Measurements from ENCODE around the gene IL6.
"Not testable (repeated sequence)": the region's sequence is repeated elsewhere in the genome, so short reads cannot be mapped to it uniquely, and the experiment has no call there.

IL6 gene

DNA sequence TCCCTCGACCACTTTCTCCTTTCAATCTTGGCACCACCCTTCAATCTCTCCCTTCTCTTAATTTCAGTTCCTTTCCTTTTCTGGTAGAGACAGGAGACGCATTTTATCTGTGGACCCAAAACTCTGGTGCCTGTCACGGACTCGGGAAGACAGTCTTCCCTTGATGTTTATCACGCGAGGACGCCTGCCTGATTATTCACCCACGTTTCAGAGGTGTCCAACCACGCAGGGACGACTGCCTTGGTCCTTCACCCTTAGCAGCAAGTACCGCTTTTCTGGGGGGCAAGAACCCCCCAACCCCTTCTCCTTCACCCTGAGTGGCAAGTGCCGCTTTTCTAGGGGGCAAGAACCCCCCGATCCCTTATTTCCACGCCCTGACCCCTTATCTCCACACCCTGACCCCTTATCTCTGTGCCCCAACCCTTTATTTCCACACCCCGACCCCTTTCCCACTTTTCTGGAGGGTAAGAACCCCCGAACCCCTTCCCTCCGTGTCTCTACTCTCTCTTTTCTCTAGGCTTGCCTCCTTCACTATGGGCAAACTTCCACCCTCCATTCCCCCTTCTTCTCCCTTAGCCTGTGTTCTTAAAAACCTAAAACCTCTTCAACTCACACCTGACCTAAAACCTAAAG, 22.9 kb upstream of the IL6 start:
- DNase-seq (ENCODE audit: low read depth in 2 of 2), result not testable (repeated sequence)

DNA sequence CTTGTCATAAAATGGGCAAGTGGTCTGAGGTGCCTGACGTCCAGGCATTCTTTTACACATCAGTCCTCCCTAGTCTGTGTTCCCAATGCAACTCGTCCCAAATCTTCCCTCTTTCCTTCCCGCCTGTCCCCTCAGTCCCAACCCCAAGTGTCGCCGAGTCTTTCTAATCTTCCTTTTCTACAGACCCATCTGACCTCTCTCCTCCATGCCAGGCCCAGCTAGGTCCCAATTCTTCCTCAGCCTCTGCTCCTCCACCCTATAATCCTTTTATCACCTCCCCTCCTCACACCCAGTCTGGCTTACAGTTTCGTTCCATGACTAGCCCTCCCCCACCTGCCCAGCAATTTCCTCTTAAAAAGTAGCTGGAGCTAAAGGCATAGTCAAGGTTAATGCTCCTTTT, 22.3 kb upstream of the IL6 start:
- DNase-seq (ENCODE audit: low read depth in 2 of 2), result not testable (repeated sequence)

DNA sequence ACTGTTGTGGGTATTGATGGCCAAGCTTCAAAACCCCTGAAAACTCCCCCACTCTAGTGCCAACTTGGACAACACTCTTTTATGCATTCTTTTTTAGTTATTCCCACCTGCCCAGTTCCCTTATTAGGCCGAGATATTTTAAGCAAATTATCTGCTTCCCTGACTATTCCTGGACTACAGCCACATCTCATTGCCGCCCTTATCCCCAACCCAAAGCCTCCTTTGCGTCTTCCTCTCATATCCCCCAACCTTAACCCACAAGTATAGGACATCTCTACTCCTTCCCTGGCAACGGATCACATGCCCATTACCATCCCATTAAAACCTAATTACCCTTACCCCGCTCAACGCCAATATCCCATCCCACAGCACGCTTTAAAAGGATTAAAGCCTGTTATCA, 21.1 kb upstream of the IL6 start:
- not testable (repeated sequence) for DNase-seq (ENCODE audit: low read depth in 2 of 2)

DNA sequence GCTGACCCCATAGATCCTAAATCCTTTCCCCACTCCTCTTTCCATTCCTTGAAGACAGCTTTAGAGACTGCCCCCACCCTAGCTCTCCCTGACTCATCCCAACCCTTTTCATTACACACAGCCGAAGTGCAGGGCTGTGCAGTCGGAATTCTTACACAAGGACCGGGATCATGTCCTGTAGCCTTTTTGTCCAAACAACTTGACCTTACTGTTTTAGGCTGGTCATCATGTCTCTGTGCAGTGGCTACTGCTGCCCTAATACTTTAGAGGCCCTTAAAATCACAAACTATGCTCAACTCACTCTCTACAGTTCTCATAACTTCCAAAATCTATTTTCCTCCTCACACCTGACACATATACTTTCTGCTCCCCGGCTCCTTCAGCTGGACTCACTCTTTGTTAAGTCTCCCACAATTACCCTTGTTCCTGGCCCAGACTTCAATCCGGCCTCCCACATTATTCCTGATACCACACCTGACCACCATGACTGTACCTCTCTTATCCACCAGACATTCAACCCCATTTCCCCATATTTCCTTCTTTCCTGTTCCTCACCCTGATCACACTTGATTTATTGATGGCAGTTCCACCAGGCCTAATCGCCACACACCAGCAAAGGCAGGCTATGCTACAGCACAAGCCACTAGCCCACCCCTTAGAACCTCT, 19.8 kb upstream of the IL6 start:
- DNase-seq (ENCODE audit: low read depth in 2 of 2), result not testable (repeated sequence)

DNA sequence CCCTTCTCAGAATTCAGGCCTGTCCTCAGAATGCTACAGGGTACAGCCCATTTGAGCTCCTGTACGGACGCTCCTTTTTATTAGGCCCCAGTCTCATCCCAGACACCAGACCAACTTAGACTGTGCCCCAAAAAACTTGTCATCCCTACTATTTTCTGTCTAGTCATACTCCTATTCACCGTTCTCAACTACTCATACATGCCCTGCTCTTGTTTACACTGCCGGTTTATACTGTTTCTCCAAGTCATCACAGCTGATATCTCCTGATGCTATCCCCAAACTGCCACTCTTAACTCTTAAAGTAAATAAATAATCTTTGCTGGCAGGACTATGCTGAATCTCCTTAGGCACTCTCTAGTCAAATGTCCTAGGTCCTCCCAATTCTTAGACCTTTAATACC, 18.8 kb upstream of the IL6 start:
- DNase-seq (ENCODE audit: low read depth in 2 of 2), result not testable (repeated sequence)

DNA sequence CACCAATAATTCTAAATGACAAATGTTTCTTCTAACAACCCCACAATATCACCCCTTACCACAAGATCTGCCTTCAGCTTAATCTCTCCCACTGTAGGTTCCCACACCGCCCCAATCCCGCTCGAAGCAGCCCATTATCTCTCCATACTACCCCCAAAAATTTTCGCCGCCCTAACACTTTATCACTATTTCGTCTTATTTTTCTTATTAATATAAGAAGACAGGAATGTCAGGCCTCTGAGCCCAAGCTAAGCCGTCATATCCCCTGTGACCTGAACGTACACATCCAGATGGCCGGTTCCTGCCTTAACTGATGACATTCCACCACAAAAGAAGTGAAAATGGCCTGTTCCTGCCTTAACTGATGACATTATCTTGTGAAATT, 18.3 kb upstream of the IL6 start:
- DNase-seq (ENCODE audit: low read depth in 2 of 2), result not testable (repeated sequence)

DNA sequence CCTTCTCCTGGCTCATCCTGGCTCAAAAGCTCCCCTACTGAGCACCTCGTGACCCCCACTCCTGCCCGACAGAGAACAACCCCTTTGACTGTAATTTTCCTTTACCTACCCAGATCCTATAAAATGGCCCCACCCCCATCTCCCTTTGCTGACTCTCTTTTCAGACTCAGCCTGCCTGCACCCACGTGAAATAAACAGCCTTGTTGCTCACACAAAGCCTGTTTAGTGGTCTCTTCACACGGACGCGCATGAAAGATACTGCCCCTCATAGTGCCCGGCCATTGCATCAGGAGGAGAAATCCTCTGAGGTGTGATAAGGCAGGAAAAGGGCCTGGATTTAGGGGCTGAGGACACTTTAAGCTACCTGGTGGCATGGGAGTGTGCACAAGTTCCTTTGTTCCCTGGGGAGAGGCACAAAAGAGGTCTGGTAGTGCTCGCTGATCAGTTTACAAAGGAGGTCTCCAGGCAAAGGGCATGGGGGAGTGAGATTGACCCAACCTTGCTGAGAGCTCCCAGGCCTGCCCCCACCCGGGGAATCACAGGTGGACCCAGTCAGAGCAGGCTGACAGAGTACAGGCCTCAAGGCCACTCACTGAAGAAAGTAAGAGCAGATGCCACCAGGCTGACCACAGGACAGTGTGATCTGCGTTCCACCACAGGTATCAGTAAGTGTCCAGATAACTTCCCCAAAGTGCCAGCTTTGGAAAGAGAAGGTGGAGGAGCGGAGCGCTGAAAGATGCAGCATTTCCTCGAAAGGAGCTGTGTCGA, 17.8 kb upstream of the IL6 start:
- DNase-seq (ENCODE audit: low read depth in 2 of 2), result not testable (repeated sequence)

DNA sequence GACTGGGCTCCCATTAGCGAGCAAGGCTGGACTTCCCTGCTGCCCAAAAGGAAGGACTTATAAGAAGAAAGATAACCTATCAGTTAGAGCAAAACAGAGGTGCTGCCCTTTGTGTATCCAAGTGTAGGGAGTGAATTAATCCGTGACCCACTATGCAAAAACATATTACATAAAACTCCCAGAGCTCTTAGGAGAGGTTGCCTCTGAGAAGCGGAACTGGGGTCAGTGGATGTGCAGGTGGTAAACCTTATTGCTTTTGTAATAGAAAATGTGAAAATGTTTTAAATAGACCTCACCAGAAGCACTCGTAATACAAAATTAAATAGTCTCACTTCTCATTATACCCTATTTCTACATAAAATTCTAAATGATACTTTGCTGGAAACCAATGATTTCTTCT, 17.1 kb upstream of the IL6 start:
- DNase-seq (ENCODE audit: low read depth in 2 of 2), result no peak

DNA sequence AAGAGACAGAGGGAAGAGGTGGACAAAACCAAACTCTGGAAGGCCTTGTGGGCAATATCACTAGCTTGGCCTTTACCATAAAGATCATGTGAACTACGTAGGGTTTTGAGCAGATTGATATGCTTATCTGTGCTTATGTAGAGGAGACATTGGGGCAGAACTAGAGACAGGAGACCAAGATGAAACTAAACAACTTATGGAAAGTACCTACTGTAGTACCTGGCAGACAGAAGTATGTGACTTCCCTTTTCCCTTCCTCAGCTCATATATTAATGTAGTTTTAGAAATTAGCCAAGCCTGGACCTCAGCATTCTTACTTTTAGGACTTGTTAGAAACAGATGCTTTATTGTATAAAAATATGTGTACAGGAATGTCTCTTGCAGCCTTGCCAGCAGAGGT, 14.0 kb upstream of the IL6 start:
- DNase-seq (ENCODE audit: low read depth in 2 of 2), result no peak

DNA sequence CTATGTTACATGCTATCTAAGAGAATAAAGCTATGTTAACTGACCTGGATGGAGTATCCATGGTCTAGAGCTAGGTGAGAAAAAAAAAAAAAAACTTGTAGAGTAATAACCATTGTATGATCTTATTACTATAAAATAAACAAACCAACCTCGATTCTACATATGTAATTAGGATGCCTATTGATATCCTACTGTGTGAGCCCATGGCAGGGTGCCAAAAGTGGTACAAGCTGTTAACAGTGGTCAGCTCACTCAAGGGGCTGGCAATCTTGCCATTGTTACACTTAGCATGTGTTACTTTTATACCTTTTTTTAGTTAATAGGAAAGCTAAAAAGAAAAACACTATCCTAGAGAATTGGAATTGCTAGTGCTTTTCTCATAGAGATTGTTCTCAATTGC, 13.5 kb upstream of the IL6 start:
- DNase-seq (ENCODE audit: low read depth in 2 of 2), result no peak

DNA sequence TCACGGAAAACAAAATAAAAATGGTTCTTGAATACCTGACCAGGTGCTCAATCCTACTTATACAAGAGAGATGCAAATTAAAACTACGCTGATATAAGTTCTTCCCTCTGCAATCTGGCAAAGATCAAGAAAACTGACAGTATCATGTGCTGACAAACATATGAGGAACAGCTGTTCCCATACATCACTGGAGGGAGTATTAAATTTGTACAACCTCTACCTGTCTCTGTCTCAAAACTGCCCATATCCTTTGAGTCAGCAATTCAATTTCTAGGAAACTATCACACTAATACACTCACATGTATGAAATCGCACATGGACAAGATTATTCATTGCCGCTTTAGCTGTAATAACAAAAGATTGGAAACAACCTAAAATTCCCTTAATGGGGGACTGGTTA, 11.0 kb upstream of the IL6 start:
- no peak for DNase-seq (ENCODE audit: low read depth in 2 of 2)

DNA sequence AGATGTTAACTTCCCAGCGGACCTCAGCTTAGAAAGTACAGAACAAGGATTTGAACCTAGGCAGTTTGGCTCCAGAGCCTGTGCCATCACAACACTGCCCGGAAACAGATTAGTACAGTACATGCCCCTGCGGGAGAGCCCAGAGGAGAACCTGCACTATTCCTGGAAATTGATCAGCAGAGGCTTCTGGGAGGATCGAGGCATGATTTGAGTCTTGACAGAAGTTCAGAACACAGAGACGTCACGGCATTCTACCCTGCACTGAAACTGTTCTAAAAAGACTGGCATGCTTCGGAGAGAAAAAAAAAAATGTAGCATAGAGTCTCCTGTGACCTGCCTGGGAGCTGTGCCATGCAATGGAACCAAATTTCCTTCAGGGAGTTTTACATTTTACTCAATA, 9.2 kb upstream of the IL6 start:
- DNase-seq (ENCODE audit: low read depth in 2 of 2), result no peak

DNA sequence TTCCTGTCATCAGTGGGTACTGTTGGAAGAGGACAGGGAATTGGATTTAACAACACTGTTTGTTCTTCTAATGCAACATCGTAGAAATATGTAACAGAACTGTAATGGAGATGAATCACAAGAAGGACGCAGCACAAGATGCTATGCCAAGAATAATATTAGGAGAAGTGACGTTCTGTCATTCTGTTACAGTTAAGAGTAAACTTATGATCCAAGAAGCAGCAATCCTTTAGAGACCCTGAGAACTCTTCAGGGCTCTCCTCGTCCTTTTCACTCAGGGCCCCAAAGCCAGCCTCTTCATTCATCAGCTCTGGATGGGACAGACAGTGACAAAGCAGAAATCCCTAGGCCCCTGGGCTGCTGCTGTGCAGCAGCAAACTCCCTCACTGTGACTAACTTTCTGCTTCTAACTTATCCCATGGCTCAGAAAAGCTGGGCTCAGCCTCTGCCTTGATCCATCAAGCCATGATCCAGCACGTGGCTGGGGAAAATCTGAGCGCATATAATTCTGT, 8.7 kb upstream of the IL6 start:
- DNase-seq (ENCODE audit: low read depth in 2 of 2), result no peak

DNA sequence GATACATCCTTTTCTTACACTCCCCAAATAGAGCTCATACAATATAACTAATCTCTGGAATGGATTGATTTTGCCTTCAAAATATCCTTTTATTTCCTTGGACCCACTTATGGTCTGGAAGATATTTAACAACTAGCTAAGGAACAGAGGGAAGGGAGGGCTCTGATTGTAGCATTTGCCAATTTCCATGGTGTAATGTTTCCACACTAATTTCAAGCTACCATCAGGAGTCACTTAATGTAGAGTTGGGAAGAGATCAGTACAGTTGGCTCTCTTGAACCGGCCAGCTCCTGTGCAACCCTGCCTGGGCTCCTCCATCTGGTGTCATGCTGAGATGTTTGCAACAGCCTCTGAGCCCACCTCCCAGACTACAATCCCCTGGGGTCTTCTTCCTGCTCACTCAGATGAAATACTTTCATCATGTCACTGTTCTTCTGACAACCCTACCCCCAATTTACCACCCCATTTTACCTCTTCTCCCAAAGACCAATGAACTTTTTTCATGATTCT, 8.0 kb upstream of the IL6 start:
- DNase-seq (ENCODE audit: low read depth in 2 of 2), result no peak

DNA sequence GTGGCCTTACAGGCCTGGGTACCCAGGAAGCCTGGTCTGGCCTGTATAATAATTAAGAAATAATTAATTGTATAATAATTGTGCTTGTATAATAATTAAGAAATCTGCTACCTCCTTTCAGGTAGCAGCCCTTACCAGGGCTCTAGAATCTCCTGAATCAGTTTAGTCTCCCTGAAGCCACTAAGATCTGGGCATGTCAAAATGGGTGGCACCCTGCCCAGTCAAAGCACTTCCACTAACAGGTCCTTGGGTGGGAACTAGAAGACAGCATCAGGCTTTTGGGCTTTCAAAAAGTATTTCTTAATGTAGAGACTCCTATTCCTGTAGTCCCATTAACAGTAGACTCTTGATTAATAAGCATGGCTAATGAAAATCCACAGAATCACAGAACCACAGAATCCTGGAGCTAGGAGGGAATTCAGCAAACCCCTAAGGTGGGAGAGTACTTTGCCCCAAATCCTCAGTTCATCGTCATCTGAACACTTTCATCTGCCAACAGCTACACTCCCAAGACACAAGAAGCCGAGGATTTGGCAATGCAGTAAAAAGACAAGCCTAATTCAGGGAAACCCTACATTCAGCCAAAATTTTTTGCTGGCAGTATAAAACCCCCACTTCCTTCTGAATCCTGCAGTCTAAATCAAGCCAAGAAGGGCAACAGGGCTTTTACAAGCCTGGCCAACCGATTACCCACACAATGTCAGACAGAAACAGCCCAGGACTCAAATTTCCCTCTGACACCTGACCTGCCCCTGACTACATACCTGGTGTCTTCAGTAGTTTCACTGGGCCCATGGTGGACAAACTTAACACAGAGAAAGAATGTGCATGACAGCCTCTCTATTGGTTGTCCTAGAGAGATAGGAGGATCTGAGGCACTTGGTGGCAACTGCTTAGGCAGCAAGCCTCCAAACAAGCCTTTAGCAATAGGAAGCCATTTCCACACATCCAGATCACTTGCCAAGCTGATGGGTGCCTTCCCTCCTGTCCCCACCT, 5.9 kb upstream of the IL6 start:
- no peak for DNase-seq (ENCODE audit: low read depth in 2 of 2)

DNA sequence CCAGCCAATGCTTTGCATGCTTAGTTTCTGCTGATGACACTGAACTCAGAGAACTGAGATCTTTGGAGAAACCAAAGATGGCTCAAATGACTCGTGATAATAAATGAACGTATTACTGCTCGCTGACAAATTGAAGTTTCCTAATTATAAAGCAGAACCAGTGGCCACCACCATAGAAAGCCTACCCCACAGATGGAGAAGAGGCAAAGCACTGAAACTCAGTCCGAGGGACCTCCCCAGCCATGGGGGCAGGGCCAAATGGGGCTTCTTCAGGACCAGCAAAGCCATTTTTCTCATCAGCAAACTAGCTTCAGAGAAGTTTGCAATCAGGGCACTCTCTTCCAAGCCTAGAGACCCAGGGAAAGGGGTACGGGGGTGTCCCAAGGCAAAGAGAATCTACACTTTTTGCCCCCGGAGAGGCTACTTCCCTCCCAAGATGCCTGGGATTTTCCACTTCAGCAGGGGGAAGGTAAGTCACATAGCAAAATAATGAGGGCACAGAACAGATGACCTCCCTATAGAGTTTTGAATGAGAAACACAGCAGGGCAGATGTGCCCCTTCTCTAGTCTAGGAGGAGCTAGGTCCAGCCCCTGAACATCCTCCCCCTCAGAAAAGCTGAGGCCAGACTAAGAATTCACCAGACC, 4.3 kb upstream of the IL6 start:
- no peak for DNase-seq (ENCODE audit: low read depth in 2 of 2)

DNA sequence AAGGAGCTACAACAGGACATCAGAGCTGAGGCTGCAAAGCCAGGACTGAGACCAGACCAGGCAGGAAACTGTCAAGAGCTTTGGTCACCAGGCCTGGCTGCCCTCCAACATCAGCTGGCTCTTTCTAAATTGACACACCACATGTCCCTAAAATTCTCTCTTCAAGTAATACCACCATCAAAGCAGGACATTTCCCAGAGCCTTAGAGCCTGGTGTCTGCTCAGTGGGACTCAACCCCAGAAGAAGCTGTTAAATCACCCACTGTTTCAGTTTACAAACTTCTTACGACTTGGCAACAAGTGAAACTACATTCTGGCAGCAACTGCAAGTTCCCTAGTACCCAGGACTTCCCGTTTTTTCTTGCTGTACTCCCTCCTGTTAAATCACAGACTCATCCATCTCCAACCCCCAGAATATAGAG, 3.8 kb upstream of the IL6 start:
- DNase-seq (ENCODE audit: low read depth in 2 of 2), result no peak

DNA sequence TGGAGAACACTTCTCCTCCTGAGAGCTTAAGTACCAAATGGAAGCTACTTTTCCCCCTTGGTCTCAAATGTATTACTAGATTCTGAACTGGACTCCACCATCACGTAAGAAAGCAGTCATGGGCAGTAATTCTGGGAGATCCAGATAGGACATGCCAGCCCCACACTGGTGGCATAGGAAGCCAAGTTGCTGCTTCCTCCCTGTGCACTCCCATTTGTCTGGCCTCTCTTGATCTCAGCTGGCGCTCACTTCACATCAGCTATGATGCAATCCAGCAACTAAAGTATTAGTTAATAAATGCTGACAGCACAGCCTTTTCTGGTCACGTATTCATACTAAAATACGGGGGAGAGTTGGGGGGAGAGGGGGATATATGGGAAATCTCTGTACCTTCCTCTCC, 3.4 kb upstream of the IL6 start:
- DNase-seq (ENCODE audit: low read depth in 2 of 2), result no peak

DNA sequence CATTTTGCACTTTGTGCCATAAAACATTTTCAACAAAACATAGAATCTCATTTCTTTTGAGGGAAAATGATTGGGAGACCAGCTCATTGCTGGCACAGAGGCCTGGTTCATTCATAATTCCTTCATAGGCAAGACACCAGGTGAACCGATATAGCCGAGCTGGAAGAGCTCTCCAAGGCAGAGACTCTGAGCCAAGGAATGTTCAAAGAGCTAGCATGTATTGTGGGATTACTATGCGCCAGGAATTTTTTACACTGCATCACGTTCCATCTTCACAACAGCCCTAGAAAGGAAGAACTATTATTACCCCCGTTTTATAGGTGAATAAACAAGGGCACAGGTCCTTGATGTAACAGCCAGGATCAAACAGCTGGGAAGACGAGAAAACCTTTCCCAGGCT, 2.1 kb upstream of the IL6 start:
- no peak for DNase-seq (ENCODE audit: low read depth in 2 of 2)

DNA sequence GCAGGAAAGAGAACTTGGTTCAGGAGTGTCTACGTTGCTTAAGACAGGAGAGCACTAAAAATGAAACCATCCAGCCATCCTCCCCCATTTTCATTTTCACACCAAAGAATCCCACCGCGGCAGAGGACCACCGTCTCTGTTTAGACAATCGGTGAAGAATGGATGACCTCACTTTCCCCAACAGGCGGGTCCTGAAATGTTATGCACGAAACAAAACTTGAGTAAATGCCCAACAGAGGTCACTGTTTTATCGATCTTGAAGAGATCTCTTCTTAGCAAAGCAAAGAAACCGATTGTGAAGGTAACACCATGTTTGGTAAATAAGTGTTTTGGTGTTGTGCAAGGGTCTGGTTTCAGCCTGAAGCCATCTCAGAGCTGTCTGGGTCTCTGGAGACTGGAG, 1.4 kb upstream of the IL6 start:
- no peak for DNase-seq (ENCODE audit: low read depth in 2 of 2)

DNA sequence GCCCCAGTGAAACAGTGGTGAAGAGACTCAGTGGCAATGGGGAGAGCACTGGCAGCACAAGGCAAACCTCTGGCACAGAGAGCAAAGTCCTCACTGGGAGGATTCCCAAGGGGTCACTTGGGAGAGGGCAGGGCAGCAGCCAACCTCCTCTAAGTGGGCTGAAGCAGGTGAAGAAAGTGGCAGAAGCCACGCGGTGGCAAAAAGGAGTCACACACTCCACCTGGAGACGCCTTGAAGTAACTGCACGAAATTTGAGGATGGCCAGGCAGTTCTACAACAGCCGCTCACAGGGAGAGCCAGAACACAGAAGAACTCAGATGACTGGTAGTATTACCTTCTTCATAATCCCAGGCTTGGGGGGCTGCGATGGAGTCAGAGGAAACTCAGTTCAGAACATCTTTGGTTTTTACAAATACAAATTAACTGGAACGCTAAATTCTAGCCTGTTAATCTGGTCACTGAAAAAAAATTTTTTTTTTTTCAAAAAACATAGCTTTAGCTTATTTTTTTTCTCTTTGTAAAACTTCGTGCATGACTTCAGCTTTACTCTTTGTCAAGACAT, 574 bp upstream of the IL6 start:
- DNase-seq (ENCODE audit: low read depth in 2 of 2), result peak; percentile 21 to 38
